Astrocyte of the cerebellum (primary cell): ENCODE data around the gene PDPN.

Experiments used
- DNase-seq: peaks from one replicate; pipeline ENCODE4 v3.0.0-alpha.2; 2011; ENCODE audit warnings: low read depth
- H3K4me3 ChIP-seq: 2 replicates; pipeline ENCODE4 v1.5.1; 2011; ENCODE audit warnings: mild to moderate bottlenecking, low read depth, low read length, moderate library complexity
- in situ Hi-C: cut with HindIII; loops from 2 replicates; pipeline ENCODE4 v1.10.0; 2017; ENCODE audit warnings: low sequenced_read_pairs
- TF ChIP-seq, protein P1 (sequence below): IDR thresholded peaks from 2 replicates; pipeline ENCODE4 v1.5.1; 2012; ENCODE audit warnings: low read length, low read depth, moderate library complexity, mild to moderate bottlenecking; ENCODE audit errors: missing control alignments

Gene PDPN

DNA sequence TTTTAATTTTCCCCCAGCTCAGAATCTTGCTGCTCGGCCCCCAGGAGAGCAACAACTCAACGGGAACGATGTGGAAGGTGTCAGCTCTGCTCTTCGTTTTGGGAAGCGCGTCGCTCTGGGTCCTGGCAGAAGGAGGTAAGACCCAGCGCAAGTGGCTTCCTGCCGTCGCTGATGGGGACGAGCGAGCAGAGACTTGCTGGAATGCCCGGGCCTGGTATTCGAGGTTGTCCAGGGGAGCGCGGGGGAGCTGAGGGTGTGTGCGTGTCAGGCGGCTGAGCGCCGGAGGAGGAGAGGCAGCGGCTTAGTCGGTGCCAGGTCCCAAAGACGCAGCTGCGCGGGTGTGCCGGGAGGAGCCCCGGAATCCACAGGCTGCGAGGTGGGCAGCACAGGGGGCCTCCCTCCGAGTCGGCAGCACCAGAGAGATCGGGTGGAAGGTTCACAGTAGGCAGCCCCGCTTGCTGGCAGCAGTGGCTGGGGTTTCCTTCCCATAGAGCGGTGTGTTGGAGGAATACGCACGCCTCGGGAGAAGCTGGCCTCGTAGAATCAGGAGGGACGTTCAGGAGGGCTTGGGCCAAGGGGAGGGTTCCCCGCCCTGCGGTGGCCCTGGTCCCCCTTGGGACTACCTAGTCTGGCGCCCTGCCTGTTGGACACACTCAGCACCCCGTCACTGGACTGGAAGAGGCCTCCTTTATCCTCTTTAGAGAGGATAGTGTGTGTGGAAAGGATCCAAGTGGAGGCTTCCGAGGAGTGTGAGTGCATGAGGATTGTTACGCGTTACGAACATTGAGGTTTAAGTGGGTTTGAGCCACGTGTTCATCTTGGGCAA lies 547 bp downstream of the PDPN start:
- in situ Hi-C loops: no loop called here
- H3K4me3 ChIP-seq: peak overlapping the region; percentile 72

DNA sequence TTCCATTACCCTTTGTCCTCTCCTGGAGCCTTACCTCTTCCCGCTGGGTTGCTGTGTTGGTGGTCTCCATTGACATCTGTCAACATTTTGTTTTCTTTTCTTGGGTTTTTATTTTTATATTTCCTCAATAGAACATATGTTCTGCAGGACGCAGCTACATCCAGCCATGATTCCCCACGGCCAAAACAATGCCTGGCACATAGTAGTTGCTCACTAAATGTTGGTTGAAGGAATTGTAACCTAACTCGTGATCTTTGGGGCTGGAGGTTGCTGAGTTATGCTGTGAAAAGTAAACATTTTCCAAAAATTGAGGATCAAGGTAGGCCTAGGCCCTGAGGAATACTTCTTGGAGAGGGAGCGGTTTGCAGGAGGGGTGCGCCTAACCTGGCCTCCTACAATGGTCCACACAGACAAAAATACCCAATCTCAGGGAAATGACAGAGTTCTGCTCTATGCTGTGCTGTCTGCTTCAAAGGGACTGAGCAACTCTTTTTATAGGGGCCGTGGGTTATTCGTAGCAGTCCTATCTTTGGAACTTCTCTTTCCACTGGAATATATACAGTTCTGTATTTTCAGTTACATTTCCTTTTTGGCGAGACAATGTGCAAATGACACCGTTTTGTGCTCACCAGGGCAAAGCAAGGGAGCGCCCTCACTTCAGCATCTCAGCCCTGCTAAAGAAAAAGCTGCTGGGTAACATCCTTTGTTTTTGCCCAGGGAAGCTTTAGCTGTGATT lies 1.4 kb downstream of the PDPN start:
- TF ChIP-seq, protein P1, sequence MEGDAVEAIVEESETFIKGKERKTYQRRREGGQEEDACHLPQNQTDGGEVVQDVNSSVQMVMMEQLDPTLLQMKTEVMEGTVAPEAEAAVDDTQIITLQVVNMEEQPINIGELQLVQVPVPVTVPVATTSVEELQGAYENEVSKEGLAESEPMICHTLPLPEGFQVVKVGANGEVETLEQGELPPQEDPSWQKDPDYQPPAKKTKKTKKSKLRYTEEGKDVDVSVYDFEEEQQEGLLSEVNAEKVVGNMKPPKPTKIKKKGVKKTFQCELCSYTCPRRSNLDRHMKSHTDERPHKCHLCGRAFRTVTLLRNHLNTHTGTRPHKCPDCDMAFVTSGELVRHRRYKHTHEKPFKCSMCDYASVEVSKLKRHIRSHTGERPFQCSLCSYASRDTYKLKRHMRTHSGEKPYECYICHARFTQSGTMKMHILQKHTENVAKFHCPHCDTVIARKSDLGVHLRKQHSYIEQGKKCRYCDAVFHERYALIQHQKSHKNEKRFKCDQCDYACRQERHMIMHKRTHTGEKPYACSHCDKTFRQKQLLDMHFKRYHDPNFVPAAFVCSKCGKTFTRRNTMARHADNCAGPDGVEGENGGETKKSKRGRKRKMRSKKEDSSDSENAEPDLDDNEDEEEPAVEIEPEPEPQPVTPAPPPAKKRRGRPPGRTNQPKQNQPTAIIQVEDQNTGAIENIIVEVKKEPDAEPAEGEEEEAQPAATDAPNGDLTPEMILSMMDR: no peak
- in situ Hi-C loops: no loop called here
- DNase-seq: no peak
- H3K4me3 ChIP-seq: peak overlapping the region; percentile 72

More for the DNA sequence above, 547 bp downstream of the PDPN start:
- no peak for DNase-seq
- TF ChIP-seq, protein P1: no peak

DNA sequence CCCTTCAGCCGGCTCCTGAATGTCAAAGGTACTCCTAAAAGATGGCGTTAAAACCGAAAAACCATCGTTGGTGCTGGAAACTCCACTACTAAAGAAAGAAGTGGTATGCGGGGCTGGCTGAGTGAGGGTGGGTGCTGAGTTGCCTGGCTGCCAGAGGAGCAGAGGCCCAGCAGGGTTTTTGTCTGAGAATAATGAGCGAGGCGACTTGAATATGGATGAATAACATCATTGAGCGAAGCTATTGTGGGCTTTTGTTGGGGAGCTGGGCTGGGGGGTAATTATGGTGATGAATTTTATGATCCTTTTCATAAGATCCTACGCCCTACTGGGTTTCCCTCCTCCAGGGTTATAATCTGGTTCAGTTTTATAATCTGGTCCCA lies 2.0 kb downstream of the PDPN start:
- DNase-seq: no peak
- in situ Hi-C loops: no loop called here
- TF ChIP-seq, protein P1: no peak

DNA sequence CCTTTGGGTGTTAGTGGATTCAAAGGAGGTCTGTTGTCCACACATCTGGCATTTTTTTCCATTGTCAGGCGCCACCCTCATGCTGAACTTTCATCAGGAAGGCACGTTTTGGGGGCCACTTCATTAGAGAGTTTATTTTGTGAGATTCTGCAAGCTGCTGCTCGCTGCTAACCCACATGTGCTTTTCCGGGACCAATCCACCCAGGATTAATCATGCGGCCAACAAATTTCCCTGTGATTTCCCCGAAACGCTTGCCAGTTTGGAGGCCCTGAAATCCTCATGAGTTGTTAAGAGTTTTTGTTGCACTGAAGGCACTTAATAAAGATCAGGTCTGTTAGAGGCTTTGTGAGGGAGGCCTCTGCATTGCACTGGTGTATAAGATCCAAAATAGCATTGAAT lies 2.4 kb downstream of the PDPN start:
- no peak for DNase-seq
- peak overlapping the region; percentile 72 for H3K4me3 ChIP-seq
- in situ Hi-C loops: no loop called here
- TF ChIP-seq, protein P1: no peak

More for the DNA sequence above, 2.0 kb downstream of the PDPN start:
- peak overlapping the region; percentile 72 for H3K4me3 ChIP-seq

DNA sequence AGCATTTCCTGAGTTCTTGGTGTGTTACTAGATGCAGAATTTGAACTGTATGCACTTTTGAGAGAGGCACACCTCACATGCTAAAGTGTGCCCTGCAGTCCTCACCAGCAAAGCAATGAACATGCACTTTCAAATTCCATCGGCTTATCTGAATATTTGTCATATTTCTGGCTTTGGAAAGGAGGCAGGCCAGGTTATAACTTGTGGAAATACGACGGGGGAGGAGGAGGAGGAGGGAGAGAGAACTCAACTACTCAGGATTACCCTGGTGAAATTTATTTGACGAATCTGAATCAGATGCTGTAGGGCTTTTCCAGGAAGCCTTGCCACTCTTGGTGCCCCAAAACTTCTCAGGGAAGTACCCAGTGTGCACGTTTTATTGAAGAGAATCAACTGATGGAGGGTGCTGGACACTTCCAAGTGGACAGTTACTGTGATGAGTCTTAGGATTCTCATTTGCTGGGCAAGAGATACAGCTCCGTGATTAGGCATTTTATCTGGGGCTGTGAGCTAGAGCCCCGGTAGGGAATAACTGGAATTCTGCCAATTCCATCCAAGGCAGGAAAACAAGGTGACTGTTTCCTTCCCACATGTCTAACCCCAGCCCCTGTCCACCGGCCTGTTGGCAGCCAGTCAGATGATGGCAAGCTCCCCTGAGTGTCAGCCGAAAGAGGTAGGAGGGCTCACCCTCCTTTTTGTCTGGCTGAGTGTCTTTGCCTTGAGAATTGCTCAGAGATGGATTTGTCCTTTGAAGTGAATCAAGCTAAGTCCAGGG lies 3.8 kb downstream of the PDPN start:
- TF ChIP-seq, protein P1: no peak
- DNase-seq: no peak
- in situ Hi-C loops: no loop called here
- no peak overlapping the region for H3K4me3 ChIP-seq
